Astrocyte (in vitro differentiated cells and primary cell): ENCODE data around the gene HUS1B. TPM values are rescaled to one million over a fixed set of nuclear protein-coding genes. Genes with fewer than 3 reads are reported as not detected.

Experiments used
- DNase-seq: peaks from one replicate; pipeline ENCODE4 v3.0.0-alpha.2; 2010; ENCODE audit warnings: low read depth
- FAIRE-seq: peaks from 2 replicates; lab custom pipeline; 2011; peaks lifted over from hg19 to GRCh38; lab: Jason Lieb, UNC
- H2AFZ ChIP-seq: 2 replicates; pipeline ENCODE4 v1.6.0; 2012; ENCODE audit warnings: low read depth, low read length, inconsistent platforms
- H3K27ac ChIP-seq: 2 replicates; pipeline ENCODE4 v1.5.1; 2011; ENCODE audit warnings: low read depth, low read length, inconsistent platforms
- H3K27me3 ChIP-seq: 2 replicates; pipeline ENCODE4 v1.6.0; 2011; ENCODE audit warnings: low read length, inconsistent platforms; ENCODE audit not compliant: insufficient read depth
- H3K36me3 ChIP-seq: 2 replicates; pipeline ENCODE4 v1.5.1; 2011; ENCODE audit warnings: low read length, inconsistent platforms; ENCODE audit not compliant: insufficient read depth
- H3K4me1 ChIP-seq: 2 replicates; pipeline ENCODE4 v1.5.1; 2011; ENCODE audit warnings: low read length, inconsistent platforms; ENCODE audit not compliant: insufficient read depth
- H3K4me2 ChIP-seq: 2 replicates; pipeline ENCODE4 v1.6.0; 2012; ENCODE audit warnings: low read length, inconsistent platforms
- H3K4me3 ChIP-seq: 2 replicates; pipeline ENCODE4 v1.5.1; 2011; ENCODE audit warnings: low read depth, mild to moderate bottlenecking, low read length, inconsistent platforms; ENCODE audit not compliant: insufficient read depth
- H3K79me2 ChIP-seq: 2 replicates; pipeline ENCODE4 v1.6.0; 2012; ENCODE audit warnings: mild to moderate bottlenecking, low read length, inconsistent platforms; ENCODE audit not compliant: insufficient read depth
- H3K9ac ChIP-seq: 2 replicates; pipeline ENCODE4 v1.6.0; 2012; ENCODE audit warnings: mild to moderate bottlenecking, low read length, inconsistent platforms
- H3K9me3 ChIP-seq: 2 replicates; pipeline ENCODE4 v1.5.1; 2012; ENCODE audit warnings: low read depth, mild to moderate bottlenecking, low read length, inconsistent platforms; ENCODE audit not compliant: insufficient read depth
- H4K20me1 ChIP-seq: 2 replicates; pipeline ENCODE4 v1.6.0; 2012; ENCODE audit warnings: low read length, inconsistent platforms; ENCODE audit not compliant: insufficient read depth
- H3K27ac Mint-ChIP-seq: one replicate; pipeline ENCODE4 v1.8.0; 2021; ENCODE audit warnings: mild to moderate bottlenecking, mixed read lengths; ENCODE audit not compliant: unreplicated experiment
- H3K27me3 Mint-ChIP-seq: one replicate; pipeline ENCODE4 v1.8.0; 2021; ENCODE audit warnings: low read depth, mixed read lengths; ENCODE audit not compliant: unreplicated experiment
- H3K36me3 Mint-ChIP-seq: one replicate; pipeline ENCODE4 v1.8.0; 2021; ENCODE audit warnings: low read depth, mixed read lengths; ENCODE audit not compliant: unreplicated experiment
- H3K4me1 Mint-ChIP-seq: one replicate; pipeline ENCODE4 v1.8.0; 2021; ENCODE audit warnings: low read depth, mixed read lengths; ENCODE audit not compliant: unreplicated experiment
- H3K4me3 Mint-ChIP-seq: one replicate; pipeline ENCODE4 v1.8.0; 2021; ENCODE audit warnings: mild to moderate bottlenecking, moderate library complexity, mixed read lengths; ENCODE audit not compliant: unreplicated experiment
- H3K9me3 Mint-ChIP-seq: one replicate; pipeline ENCODE4 v1.8.0; 2021; ENCODE audit warnings: mild to moderate bottlenecking, mixed read lengths; ENCODE audit not compliant: unreplicated experiment
- EZH2 ChIP-seq: IDR thresholded peaks from 2 replicates; pipeline ENCODE4 v1.6.1; 2012; ENCODE audit warnings: mild to moderate bottlenecking, low read length, inconsistent platforms; ENCODE audit not compliant: insufficient read depth
- total RNA-seq: library from RNA; stranded (reverse); gene quantifications from 2 replicates; pipeline ENCODE4 v1.2.1, GENCODE V29; 2021
- TF ChIP-seq, protein P1 (sequence below): IDR thresholded peaks from 2 replicates; pipeline ENCODE4 v1.5.1; 2011; ENCODE audit warnings: low read depth, mild to moderate bottlenecking, inconsistent platforms, low read length, moderate library complexity; ENCODE audit not compliant: insufficient read depth

Gene HUS1B
- total RNA-seq, 1 donor from 2014 or later = 1.6 TPM

DNA sequence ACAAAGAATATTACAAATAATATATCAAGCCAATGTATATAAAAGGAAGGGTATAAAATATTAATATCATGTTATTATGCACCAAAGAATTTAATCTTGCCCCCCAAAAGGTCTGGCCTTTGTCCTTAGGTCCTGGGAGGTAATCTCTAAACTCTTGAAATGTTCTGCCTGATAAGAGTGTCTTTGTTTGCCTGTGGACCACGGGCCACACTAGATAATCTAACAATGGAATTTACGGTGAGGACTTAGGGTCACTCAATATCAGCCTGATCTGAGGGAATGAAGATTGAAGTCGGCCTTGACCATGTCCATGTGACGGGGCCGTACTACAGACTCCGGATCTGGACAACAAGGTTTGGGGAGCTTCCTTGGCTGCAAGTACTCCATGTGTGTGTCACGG lies 42.9 kb downstream of the HUS1B start:
- H2AFZ ChIP-seq = no peak overlapping the region
- no peaks in the 10 kb centered on the region for H3K9me3 Mint-ChIP-seq
- no peak overlapping the region for H3K4me3 Mint-ChIP-seq
- no peaks in the 10 kb centered on the region for H3K27me3 Mint-ChIP-seq
- H3K4me1 ChIP-seq = no peaks in the 10 kb centered on the region
- FAIRE-seq (no peak), DNase-seq (no peak)
- H3K4me2 ChIP-seq = no peak overlapping the region
- no peaks in the 10 kb centered on the region for H4K20me1 ChIP-seq
- H3K4me3 ChIP-seq = no peak overlapping the region
- TF ChIP-seq EZH2 = no peak
- TF ChIP-seq, protein P1, sequence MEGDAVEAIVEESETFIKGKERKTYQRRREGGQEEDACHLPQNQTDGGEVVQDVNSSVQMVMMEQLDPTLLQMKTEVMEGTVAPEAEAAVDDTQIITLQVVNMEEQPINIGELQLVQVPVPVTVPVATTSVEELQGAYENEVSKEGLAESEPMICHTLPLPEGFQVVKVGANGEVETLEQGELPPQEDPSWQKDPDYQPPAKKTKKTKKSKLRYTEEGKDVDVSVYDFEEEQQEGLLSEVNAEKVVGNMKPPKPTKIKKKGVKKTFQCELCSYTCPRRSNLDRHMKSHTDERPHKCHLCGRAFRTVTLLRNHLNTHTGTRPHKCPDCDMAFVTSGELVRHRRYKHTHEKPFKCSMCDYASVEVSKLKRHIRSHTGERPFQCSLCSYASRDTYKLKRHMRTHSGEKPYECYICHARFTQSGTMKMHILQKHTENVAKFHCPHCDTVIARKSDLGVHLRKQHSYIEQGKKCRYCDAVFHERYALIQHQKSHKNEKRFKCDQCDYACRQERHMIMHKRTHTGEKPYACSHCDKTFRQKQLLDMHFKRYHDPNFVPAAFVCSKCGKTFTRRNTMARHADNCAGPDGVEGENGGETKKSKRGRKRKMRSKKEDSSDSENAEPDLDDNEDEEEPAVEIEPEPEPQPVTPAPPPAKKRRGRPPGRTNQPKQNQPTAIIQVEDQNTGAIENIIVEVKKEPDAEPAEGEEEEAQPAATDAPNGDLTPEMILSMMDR = no peak
- H3K9me3 ChIP-seq = no peaks in the 10 kb centered on the region
- peaks cover 5% of the 10 kb centered on the region for H3K4me1 Mint-ChIP-seq
- no peak overlapping the region for H3K27ac ChIP-seq
- H3K9ac ChIP-seq = no peak overlapping the region
- H3K27me3 ChIP-seq = no peaks in the 10 kb centered on the region
- H3K79me2 ChIP-seq = no peaks in the 10 kb centered on the region
- no peaks in the 10 kb centered on the region for H3K36me3 ChIP-seq
- peaks cover 9% of the 10 kb centered on the region for H3K36me3 Mint-ChIP-seq
- no peak overlapping the region for H3K27ac Mint-ChIP-seq

DNA sequence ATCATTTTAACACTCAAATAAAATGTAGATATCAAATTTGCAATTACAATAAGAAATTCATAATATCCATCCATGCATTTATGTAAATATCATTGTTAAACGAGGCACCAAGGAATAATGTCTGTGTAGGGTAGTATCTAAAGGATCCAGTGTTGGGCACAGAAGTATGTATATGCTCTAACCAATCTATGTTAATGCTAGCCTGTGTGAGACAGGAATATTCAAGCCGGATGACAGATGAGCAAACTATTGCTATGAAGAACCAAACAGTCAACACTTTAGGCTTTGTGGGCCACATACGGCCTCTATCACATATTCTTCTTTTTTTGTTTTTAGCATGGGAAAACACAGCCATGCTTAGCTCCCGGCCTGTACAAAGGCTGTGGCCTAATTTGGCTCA lies 45.0 kb downstream of the HUS1B start:
- no peak for DNase-seq
- no peaks in the 10 kb centered on the region for H3K79me2 ChIP-seq
- H3K9me3 ChIP-seq = no peaks in the 10 kb centered on the region
- H3K4me2 ChIP-seq = no peak overlapping the region
- H3K4me1 ChIP-seq = no peaks in the 10 kb centered on the region
- H3K27me3 ChIP-seq = no peaks in the 10 kb centered on the region
- TF ChIP-seq, protein P1 = no peak
- no peak for TF ChIP-seq EZH2
- no peaks in the 10 kb centered on the region for H4K20me1 ChIP-seq
- no peaks in the 10 kb centered on the region for H3K9me3 Mint-ChIP-seq
- FAIRE-seq = no peak
- H3K9ac ChIP-seq = no peak overlapping the region
- H3K4me3 Mint-ChIP-seq = no peak overlapping the region
- H3K36me3 ChIP-seq = no peaks in the 10 kb centered on the region
- H3K4me1 Mint-ChIP-seq = peaks cover 5% of the 10 kb centered on the region
- no peak overlapping the region for H2AFZ ChIP-seq
- no peak overlapping the region for H3K27ac ChIP-seq
- no peak overlapping the region for H3K4me3 ChIP-seq
- H3K36me3 Mint-ChIP-seq = peaks cover 4% of the 10 kb centered on the region
- no peaks in the 10 kb centered on the region for H3K27me3 Mint-ChIP-seq
- no peak overlapping the region for H3K27ac Mint-ChIP-seq

DNA sequence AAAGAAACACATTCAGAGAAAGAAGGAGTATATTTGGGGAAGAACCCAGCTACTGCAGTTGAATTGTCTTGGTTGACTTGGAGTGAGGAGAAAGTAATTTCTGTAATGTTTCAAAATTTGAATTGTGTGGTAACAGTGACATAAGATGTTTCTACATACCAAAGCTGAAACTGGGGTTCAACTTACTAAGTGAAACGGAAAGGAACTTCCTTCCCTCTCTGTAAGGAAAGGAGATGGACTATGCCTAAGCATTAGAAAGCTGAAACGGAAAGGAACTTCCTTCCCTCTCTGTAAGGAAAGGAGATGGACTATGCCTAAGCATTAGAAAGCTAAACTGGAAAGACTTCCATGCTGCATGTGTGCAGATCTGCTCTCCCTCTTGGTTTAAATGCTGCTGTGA lies 46.0 kb downstream of the HUS1B start:
- H3K36me3 Mint-ChIP-seq = peaks cover 4% of the 10 kb centered on the region
- Histone ChIP-seq H3K4me2 (no peak overlapping the region), H3K79me2 (no peaks in the 10 kb centered on the region), H3K9ac (no peak overlapping the region), H3K4me3 (no peak overlapping the region), H4K20me1 (no peaks in the 10 kb centered on the region), H3K4me1 (no peaks in the 10 kb centered on the region), H3K27ac (no peak overlapping the region), H3K36me3 (no peaks in the 10 kb centered on the region), H2AFZ (no peak overlapping the region), H3K9me3 (no peaks in the 10 kb centered on the region), H3K27me3 (no peaks in the 10 kb centered on the region)
- DNase-seq (no peak), FAIRE-seq (no peak)
- TF ChIP-seq, protein P1 = no peak
- no peak for TF ChIP-seq EZH2
- no peak overlapping the region for H3K27ac Mint-ChIP-seq
- H3K4me3 Mint-ChIP-seq = no peak overlapping the region
- no peaks in the 10 kb centered on the region for H3K27me3 Mint-ChIP-seq
- no peaks in the 10 kb centered on the region for H3K9me3 Mint-ChIP-seq
- H3K4me1 Mint-ChIP-seq = peaks cover 5% of the 10 kb centered on the region
